GM12878 (cell line): ENCODE data around the gene CHCHD2. TPM values are rescaled to one million over a fixed set of nuclear protein-coding genes. Genes with fewer than 3 reads are reported as not detected.

Source experiments
- DPF2 ChIP-seq: fragments of 450-650 bp; IDR thresholded peaks from 2 replicates; pipeline ENCODE4 v1.6.1; 2017; ENCODE audit warnings: mild to moderate bottlenecking
- MXI1 ChIP-seq: fragments of 150-350 bp; IDR thresholded peaks from 2 replicates; pipeline ENCODE4 v1.6.1; 2011; ENCODE audit warnings: low read depth, mild to moderate bottlenecking, inconsistent platforms, low read length, improper control_type of control experiment
- NFIC ChIP-seq: IDR thresholded peaks from 2 replicates; pipeline ENCODE4 v1.6.1; 2012; ENCODE audit warnings: low read depth, mild to moderate bottlenecking, inconsistent platforms, low read length, moderate library complexity
- POU2F2 ChIP-seq: IDR thresholded peaks from 3 replicates; pipeline ENCODE4 v1.6.1; 2011; ENCODE audit warnings: low read depth, mild to moderate bottlenecking, low read length, borderline replicate concordance
- SIN3A ChIP-seq: IDR thresholded peaks from 2 replicates; pipeline ENCODE4 v1.6.1; 2012; ENCODE audit warnings: low read depth, low read length, improper control_type of control experiment
- SMAD1 ChIP-seq: fragments of 450-650 bp; IDR thresholded peaks from 2 replicates; pipeline ENCODE4 v1.6.1; 2018; ENCODE audit warnings: mild to moderate bottlenecking, low read depth; ENCODE audit not compliant: partially characterized antibody
- YY1 ChIP-seq: IDR thresholded peaks from 2 replicates; pipeline ENCODE4 v1.6.1; 2011; ENCODE audit warnings: low read depth, mild to moderate bottlenecking, low read length
- polyA plus RNA-seq, 11 experiments: library from polyadenylated mRNA; depleted of rRNA in 4 of 11; unstranded in 6 of 11; stranded (reverse) in 5 of 11; fragments of >200 nt; fragmentation: Nextera tagmentation in 4 of 11; fragmentation: Illumina TruSeq in 1 of 11; extraction: Ambion mirVana in 4 of 11; extraction: Trizol in 1 of 11; gene quantifications; 1 replicate in 1 of 11; 2 replicates in 10 of 11; pipeline versions ENCODE4 v1.2.1 to v1.2.3, GENCODE V29; 2011 to 2016; ENCODE audit warnings: inconsistent platforms in 2 of 11, missing spikeins in 2 of 11, low read depth in 1 of 11
- total RNA-seq, 4 experiments: library from RNA; depleted of rRNA in 3 of 4; stranded (reverse); fragments of >200 nt in 3 of 4; fragmentation: Illumina TruSeq in 1 of 4; extraction: Trizol in 1 of 4; gene quantifications; 2 replicates each; pipeline versions ENCODE4 v1.2.1 to v1.2.3, GENCODE V29; 2013 to 2021
- TF ChIP-seq, protein P1 (sequence below): fragments of 150-350 bp; IDR thresholded peaks from 2 replicates; pipeline ENCODE4 v1.6.1; 2014; ENCODE audit warnings: mild to moderate bottlenecking, low read depth, low read length
- TF ChIP-seq, protein P2 (sequence below): fragments of 450-650 bp; formaldehyde crosslinking; IDR thresholded peaks from 2 replicates; pipeline ENCODE4 v1.4.0; 2020; ENCODE audit warnings: mild to moderate bottlenecking, moderate library complexity
- TF ChIP-seq, protein P3 (sequence below): IDR thresholded peaks from 2 replicates; pipeline ENCODE4 v1.6.1; 2012; ENCODE audit warnings: low read depth, low read length, improper control_type of control experiment
- TF ChIP-seq, protein P4 (sequence below): fragments of 450-650 bp; IDR thresholded peaks from 2 replicates; pipeline ENCODE4 v1.6.1; 2017; ENCODE audit warnings: mild to moderate bottlenecking, moderate library complexity

CHCHD2 gene
- total and polyA plus RNA-seq, 10 of the 15 experiments (the other 5 are each of a cell fraction or from before 2014, with no cell fraction given), result 97.8 to 1,291 (median 619) TPM

DNA sequence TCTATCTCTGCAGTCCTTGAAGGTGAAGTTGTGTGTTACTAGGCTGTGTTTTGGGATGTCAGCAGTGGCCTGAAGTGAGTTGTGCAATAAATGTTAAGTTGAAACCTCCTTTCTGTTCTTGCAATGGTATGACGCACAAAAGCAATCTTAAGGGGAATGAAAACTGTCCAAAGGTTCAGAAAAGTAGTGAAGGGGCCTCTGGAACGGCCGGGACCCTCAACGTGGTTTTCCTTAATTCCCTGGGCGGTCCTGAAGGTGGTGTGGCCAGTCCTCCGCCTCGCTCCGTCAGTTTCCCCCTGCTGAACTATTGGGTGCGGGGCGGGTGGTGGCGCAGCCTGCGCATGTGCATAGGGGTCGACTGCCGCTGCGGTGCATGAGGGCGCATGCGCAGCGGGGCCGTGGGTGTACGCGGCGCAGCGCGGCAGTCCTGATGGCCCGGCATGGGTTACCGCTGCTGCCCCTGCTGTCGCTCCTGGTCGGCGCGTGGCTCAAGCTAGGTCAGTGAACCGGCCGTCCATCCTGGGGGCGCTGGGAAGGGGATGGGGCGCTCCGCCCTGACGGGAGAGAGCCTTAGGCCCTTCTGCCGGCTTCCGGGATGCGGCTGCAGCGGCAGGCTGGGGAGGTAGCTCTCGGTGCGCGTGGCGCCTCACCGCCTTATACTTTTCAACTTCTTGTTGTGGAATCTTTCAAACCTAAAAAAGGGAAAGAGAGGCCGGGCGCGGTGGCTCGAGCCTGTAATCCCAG, 42.2 kb downstream of the CHCHD2 start, which contains the start of gene SUMF2 (continued):
- TF ChIP-seq, protein P1, sequence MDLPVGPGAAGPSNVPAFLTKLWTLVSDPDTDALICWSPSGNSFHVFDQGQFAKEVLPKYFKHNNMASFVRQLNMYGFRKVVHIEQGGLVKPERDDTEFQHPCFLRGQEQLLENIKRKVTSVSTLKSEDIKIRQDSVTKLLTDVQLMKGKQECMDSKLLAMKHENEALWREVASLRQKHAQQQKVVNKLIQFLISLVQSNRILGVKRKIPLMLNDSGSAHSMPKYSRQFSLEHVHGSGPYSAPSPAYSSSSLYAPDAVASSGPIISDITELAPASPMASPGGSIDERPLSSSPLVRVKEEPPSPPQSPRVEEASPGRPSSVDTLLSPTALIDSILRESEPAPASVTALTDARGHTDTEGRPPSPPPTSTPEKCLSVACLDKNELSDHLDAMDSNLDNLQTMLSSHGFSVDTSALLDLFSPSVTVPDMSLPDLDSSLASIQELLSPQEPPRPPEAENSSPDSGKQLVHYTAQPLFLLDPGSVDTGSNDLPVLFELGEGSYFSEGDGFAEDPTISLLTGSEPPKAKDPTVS, result no peak
- TF ChIP-seq, protein P2, sequence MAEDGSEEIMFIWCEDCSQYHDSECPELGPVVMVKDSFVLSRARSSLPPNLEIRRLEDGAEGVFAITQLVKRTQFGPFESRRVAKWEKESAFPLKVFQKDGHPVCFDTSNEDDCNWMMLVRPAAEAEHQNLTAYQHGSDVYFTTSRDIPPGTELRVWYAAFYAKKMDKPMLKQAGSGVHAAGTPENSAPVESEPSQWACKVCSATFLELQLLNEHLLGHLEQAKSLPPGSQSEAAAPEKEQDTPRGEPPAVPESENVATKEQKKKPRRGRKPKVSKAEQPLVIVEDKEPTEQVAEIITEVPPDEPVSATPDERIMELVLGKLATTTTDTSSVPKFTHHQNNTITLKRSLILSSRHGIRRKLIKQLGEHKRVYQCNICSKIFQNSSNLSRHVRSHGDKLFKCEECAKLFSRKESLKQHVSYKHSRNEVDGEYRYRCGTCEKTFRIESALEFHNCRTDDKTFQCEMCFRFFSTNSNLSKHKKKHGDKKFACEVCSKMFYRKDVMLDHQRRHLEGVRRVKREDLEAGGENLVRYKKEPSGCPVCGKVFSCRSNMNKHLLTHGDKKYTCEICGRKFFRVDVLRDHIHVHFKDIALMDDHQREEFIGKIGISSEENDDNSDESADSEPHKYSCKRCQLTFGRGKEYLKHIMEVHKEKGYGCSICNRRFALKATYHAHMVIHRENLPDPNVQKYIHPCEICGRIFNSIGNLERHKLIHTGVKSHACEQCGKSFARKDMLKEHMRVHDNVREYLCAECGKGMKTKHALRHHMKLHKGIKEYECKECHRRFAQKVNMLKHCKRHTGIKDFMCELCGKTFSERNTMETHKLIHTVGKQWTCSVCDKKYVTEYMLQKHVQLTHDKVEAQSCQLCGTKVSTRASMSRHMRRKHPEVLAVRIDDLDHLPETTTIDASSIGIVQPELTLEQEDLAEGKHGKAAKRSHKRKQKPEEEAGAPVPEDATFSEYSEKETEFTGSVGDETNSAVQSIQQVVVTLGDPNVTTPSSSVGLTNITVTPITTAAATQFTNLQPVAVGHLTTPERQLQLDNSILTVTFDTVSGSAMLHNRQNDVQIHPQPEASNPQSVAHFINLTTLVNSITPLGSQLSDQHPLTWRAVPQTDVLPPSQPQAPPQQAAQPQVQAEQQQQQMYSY (CRISPR knock-in tag), result 0 out of 2 replicates have a peak, but pooled peaks have one; percentile 46
- TF ChIP-seq, protein P3, sequence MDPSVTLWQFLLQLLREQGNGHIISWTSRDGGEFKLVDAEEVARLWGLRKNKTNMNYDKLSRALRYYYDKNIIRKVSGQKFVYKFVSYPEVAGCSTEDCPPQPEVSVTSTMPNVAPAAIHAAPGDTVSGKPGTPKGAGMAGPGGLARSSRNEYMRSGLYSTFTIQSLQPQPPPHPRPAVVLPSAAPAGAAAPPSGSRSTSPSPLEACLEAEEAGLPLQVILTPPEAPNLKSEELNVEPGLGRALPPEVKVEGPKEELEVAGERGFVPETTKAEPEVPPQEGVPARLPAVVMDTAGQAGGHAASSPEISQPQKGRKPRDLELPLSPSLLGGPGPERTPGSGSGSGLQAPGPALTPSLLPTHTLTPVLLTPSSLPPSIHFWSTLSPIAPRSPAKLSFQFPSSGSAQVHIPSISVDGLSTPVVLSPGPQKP, result no peak
- TF ChIP-seq YY1 (peak; percentile 76), POU2F2 (peak; percentile 75; the same call in 1 of the 3 replicates), NFIC (no peak), MXI1 (peak; percentile 85), DPF2 (peak; percentile 27; the same call in 1 of the 2 replicates), SIN3A (peak; percentile 76), SMAD1 (no peak)
- TF ChIP-seq, protein P4, sequence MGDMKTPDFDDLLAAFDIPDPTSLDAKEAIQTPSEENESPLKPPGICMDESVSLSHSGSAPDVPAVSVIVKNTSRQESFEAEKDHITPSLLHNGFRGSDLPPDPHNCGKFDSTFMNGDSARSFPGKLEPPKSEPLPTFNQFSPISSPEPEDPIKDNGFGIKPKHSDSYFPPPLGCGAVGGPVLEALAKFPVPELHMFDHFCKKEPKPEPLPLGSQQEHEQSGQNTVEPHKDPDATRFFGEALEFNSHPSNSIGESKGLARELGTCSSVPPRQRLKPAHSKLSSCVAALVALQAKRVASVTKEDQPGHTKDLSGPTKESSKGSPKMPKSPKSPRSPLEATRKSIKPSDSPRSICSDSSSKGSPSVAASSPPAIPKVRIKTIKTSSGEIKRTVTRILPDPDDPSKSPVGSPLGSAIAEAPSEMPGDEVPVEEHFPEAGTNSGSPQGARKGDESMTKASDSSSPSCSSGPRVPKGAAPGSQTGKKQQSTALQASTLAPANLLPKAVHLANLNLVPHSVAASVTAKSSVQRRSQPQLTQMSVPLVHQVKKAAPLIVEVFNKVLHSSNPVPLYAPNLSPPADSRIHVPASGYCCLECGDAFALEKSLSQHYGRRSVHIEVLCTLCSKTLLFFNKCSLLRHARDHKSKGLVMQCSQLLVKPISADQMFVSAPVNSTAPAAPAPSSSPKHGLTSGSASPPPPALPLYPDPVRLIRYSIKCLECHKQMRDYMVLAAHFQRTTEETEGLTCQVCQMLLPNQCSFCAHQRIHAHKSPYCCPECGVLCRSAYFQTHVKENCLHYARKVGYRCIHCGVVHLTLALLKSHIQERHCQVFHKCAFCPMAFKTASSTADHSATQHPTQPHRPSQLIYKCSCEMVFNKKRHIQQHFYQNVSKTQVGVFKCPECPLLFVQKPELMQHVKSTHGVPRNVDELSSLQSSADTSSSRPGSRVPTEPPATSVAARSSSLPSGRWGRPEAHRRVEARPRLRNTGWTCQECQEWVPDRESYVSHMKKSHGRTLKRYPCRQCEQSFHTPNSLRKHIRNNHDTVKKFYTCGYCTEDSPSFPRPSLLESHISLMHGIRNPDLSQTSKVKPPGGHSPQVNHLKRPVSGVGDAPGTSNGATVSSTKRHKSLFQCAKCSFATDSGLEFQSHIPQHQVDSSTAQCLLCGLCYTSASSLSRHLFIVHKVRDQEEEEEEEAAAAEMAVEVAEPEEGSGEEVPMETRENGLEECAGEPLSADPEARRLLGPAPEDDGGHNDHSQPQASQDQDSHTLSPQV, result no peak
